Astrocyte of the cerebellum (primary cell): ENCODE measurements around the gene PXDC1.

ENCODE experiments used
- DNase-seq: peaks from one replicate; pipeline ENCODE4 v3.0.0-alpha.2; 2011; ENCODE audit warnings: low read depth
- H3K4me3 ChIP-seq: 2 replicates; pipeline ENCODE4 v1.5.1; 2011; ENCODE audit warnings: mild to moderate bottlenecking, low read depth, low read length, moderate library complexity
- CTCF ChIP-seq: IDR thresholded peaks from 2 replicates; pipeline ENCODE4 v1.5.1; 2012; ENCODE audit warnings: low read length, low read depth, moderate library complexity, mild to moderate bottlenecking; ENCODE audit errors: missing control alignments
- in situ Hi-C: cut with HindIII; loops from 2 replicates; pipeline ENCODE4 v1.10.0; 2017; ENCODE audit warnings: low sequenced_read_pairs

PXDC1 gene

DNA sequence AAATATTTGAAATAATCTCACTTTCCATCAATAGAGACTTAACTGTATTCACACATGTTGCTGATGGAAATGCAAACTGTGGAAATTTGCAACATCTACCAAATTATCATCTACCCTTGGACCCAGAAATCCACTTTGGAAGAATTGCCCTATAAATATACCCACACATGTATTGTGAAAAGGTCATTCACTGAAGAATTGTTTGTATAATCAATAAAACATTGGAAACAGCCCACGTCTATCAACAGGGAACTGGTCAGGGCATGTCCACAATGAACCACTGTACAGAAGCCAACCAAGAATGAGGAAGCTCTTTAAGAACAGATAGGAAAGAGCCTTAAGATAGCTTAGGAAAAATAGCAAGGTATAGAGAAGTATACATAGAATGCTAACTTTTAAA, 36.2 kb downstream of the PXDC1 start:
- no peak for DNase-seq
- TF ChIP-seq CTCF = no peak
- no peak overlapping the region for H3K4me3 ChIP-seq
- in situ Hi-C loops = loop anchor here (5.0 kb wide), 1 partner anchor 443 kb away; no protein-coding TSS in a partner anchor

GRCh38 chr6:3714768-3715167, 36.7 kb downstream of the PXDC1 start:
- TF ChIP-seq CTCF = no peak
- in situ Hi-C loops = loop anchor here (5.0 kb wide), 1 partner anchor 442 kb away; no protein-coding TSS in a partner anchor
- no peak for DNase-seq
- no peak overlapping the region for H3K4me3 ChIP-seq

- TF ChIP-seq CTCF = no peak
- no peak overlapping the region for H3K4me3 ChIP-seq
- in situ Hi-C loops = no loop called here
- DNase-seq = no peak
Observed at GRCh38 chr6:3714111-3714510, 37.4 kb downstream of the PXDC1 start.

DNA sequence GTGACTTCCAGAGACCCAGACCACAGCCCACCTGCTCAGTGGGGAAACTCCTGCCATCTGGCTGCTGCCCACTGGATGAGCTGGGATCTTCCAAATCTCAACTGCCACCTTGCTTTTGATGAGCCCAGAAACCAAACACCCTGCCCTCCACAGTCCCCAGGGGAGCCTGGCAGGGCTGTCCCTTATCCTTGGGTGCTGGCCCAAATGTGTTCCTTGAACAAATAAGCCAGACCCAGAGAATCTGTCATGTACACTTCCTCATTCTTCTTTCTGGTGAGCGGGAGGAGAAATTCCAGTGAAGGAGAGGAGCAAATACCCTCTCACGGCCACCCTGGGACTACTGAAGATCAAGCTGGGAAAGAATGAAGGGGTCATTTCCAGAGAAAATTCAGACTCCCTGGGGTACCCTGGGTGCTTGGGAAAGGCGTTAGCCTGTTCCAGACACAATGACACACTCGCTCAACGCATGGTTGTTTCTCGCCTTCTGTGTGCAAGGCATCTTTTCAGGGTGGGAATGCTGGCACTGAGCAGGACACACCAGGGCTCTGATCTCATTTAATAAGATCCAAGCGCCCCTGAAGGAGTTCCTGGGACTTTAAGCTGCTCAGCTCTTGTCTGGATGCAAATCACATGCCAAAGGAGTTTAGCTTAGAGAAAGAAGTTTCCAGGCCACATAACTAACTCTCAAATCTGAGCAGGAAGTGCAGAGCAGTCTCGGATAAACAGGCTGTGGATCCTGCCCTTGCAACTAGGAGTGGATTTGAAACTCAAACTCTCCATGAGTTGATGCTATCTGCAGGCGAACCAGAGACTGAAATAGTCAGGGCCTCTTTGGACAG, 38.5 kb downstream of the PXDC1 start:
- DNase-seq = no peak
- no peak for TF ChIP-seq CTCF
- in situ Hi-C loops = no loop called here

DNA sequence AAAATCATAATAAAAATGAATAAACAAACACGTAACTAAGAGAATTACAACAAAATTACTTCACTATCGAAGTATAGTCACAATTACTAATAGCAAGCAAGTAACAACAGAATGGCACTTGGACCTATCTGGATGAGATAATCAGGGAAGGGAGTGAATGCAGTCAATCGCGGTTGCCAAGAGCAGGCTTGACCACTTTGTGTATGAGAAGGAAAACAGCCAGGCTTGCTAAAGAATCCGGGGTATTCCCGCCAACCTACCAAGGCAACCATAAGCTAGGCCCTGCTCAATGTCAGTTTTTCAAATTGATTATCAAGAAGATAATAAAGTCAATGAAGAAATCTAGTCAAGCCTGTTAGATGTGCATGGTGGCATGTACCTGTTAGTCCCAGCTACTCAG, 39.7 kb downstream of the PXDC1 start:
- H3K4me3 ChIP-seq = no peak overlapping the region
- in situ Hi-C loops = no loop called here
- no peak for TF ChIP-seq CTCF
- DNase-seq = no peak

More for the DNA sequence above, 38.5 kb downstream of the PXDC1 start:
- H3K4me3 ChIP-seq = no peak overlapping the region

GRCh38 chr6:3710403-3710802, 41.1 kb downstream of the PXDC1 start:
- no peak for DNase-seq
- in situ Hi-C loops = no loop called here
- TF ChIP-seq CTCF = no peak
- no peak overlapping the region for H3K4me3 ChIP-seq

DNA sequence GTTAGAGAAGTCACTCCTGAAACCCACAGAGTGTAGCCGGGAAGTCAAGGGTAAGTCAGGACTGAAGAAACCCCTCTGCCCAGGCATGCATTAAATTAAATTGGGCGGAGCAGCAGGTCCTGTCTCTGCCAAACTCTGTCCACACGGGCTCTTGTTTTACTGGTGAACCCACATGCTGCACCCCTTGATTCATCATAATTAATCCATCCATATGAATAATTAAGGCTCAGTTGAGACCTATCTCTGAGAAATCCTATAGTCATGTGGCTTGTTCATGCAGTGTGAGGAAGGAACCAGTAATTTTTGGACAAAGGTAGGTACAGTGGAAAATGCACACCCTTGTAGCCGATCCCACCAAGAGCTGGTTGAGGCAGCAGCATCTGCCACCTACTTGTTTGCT, 43.0 kb downstream of the PXDC1 start:
- no peak for TF ChIP-seq CTCF
- DNase-seq = no peak
- in situ Hi-C loops = no loop called here
- H3K4me3 ChIP-seq = no peak overlapping the region
